Measurements from ENCODE around the gene BLVRB. TPM values are rescaled to one million over a fixed set of nuclear protein-coding genes. Genes with fewer than 3 reads are reported as not detected.

Gene BLVRB
- total and polyA plus RNA-seq, 2 experiments from 2014 or later = 43.7 to 53.7 TPM

DNA sequence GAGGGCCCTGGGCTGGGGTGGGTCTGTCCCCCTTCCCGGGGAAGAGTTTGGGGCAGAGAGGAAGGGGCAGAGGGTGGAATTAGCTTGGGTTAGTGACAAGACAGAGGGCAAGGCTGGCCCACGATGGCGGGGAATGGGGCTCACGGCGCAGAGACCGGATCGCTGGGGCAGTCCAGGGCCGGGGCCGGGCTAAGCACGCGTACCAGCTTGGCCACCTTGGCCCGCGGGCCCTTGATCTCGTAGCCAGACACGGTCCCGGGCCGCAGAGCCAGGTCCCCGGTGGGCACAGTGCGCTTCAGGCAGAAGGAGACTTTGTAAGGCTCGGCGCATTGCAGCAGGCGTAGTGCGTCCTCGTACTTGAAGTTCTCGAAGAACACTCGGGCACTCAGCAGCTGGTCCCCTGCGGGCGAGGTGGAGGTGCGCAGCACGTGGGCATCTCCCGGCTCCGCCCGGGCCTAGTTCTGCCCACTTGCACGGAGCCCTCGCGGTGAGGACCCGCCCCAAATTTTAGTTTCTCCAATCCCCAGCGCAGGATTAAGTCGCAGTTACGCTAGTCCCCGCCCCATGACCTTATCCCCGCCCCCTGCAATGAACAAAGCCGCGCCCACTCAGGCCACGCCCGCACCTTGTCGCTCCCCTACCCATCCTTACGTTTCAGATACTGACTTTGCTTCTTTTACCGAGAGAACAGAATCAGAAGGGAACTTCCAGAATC lies 67.0 kb downstream of the BLVRB start (continued):
- TF ChIP-seq, protein P1, sequence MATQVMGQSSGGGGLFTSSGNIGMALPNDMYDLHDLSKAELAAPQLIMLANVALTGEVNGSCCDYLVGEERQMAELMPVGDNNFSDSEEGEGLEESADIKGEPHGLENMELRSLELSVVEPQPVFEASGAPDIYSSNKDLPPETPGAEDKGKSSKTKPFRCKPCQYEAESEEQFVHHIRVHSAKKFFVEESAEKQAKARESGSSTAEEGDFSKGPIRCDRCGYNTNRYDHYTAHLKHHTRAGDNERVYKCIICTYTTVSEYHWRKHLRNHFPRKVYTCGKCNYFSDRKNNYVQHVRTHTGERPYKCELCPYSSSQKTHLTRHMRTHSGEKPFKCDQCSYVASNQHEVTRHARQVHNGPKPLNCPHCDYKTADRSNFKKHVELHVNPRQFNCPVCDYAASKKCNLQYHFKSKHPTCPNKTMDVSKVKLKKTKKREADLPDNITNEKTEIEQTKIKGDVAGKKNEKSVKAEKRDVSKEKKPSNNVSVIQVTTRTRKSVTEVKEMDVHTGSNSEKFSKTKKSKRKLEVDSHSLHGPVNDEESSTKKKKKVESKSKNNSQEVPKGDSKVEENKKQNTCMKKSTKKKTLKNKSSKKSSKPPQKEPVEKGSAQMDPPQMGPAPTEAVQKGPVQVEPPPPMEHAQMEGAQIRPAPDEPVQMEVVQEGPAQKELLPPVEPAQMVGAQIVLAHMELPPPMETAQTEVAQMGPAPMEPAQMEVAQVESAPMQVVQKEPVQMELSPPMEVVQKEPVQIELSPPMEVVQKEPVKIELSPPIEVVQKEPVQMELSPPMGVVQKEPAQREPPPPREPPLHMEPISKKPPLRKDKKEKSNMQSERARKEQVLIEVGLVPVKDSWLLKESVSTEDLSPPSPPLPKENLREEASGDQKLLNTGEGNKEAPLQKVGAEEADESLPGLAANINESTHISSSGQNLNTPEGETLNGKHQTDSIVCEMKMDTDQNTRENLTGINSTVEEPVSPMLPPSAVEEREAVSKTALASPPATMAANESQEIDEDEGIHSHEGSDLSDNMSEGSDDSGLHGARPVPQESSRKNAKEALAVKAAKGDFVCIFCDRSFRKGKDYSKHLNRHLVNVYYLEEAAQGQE (IDR thresholded peaks at IDR 0.05; ENCODE audit: unreplicated experiment) = no peak
- TF ChIP-seq ZNF114 (CRISPR knock-in tag; IDR thresholded peaks at IDR 0.05) = no peak
- no peak for TF ChIP-seq STAT1 (IDR thresholded peaks at IDR 0.05; ENCODE audit: unreplicated experiment)

Small RNAs within 50 kb of the gene (small RNA-seq; reads per million reads assigned to genes)
- not detected for gene RF00017 (ENCODE audit: low replicate concordance)

Other genes with a start within 250 kb of the BLVRB start
- 0.35 and 0.63 TPM in 2 replicates for gene TTC9B, start 247.4 kb downstream of the BLVRB start, total RNA-seq (2014; rRNA removed; shearing (Covaris generic))
- 0.23 and 1.0 TPM in 2 replicates for gene TTC9B, start 247.4 kb downstream of the BLVRB start, polyA plus RNA-seq (2016; fragmentation: Nextera tagmentation; extraction: Ambion mirVana)
- 0.39 and 7.1 TPM in 2 replicates for gene CCNP, start 239.1 kb downstream of the BLVRB start, total RNA-seq (2014; rRNA removed; shearing (Covaris generic))
- gene CCNP, start 239.1 kb downstream of the BLVRB start, polyA plus RNA-seq (2016; fragmentation: Nextera tagmentation; extraction: Ambion mirVana) = 2.2 and 3.3 TPM in 2 replicates
- gene AKT2, start 180.4 kb downstream of the BLVRB start, total RNA-seq (2014; rRNA removed; shearing (Covaris generic)) = 105 and 123 TPM in 2 replicates
- gene AKT2, start 180.4 kb downstream of the BLVRB start, polyA plus RNA-seq (2016; fragmentation: Nextera tagmentation; extraction: Ambion mirVana) = 16.6 and 17.6 TPM in 2 replicates
- 17.2 and 26.6 TPM in 2 replicates for gene C19orf47, start 117.3 kb downstream of the BLVRB start, total RNA-seq (2014; rRNA removed; shearing (Covaris generic))
- gene C19orf47, start 117.3 kb downstream of the BLVRB start, polyA plus RNA-seq (2016; fragmentation: Nextera tagmentation; extraction: Ambion mirVana) = 13.1 and 15.2 TPM in 2 replicates
- gene PLD3, start 117.0 kb downstream of the BLVRB start, total RNA-seq (2014; rRNA removed; shearing (Covaris generic)) = 488 and 490 TPM in 2 replicates
- 179 and 181 TPM in 2 replicates for gene PLD3, start 117.0 kb downstream of the BLVRB start, polyA plus RNA-seq (2016; fragmentation: Nextera tagmentation; extraction: Ambion mirVana)
- gene HIPK4, start 75.6 kb downstream of the BLVRB start, total RNA-seq (2014; rRNA removed; shearing (Covaris generic)) = 0.52 TPM in 1 of 2 replicates, not detected in the other
- gene HIPK4, start 75.6 kb downstream of the BLVRB start, polyA plus RNA-seq (2016; fragmentation: Nextera tagmentation; extraction: Ambion mirVana) = 0.21 and 0.37 TPM in 2 replicates
- 4.2 and 4.3 TPM in 2 replicates for gene PRX, start 52.4 kb downstream of the BLVRB start, total RNA-seq (2014; rRNA removed; shearing (Covaris generic))
- 4.1 and 4.2 TPM in 2 replicates for gene PRX, start 52.4 kb downstream of the BLVRB start, polyA plus RNA-seq (2016; fragmentation: Nextera tagmentation; extraction: Ambion mirVana)
- gene SERTAD1, start 39.8 kb downstream of the BLVRB start, total RNA-seq (2014; rRNA removed; shearing (Covaris generic)) = 5.1 and 9.1 TPM in 2 replicates
- 4.6 and 5.0 TPM in 2 replicates for gene SERTAD1, start 39.8 kb downstream of the BLVRB start, polyA plus RNA-seq (2016; fragmentation: Nextera tagmentation; extraction: Ambion mirVana)
- 15.4 and 21.3 TPM in 2 replicates for gene SERTAD3, start 21.4 kb downstream of the BLVRB start, total RNA-seq (2014; rRNA removed; shearing (Covaris generic))
- gene SERTAD3, start 21.4 kb downstream of the BLVRB start, polyA plus RNA-seq (2016; fragmentation: Nextera tagmentation; extraction: Ambion mirVana) = 24.1 and 27.9 TPM in 2 replicates
- gene SPTBN4, start 1.3 kb upstream of the BLVRB start, total RNA-seq (2014; rRNA removed; shearing (Covaris generic)) = 2.3 and 4.5 TPM in 2 replicates
- 1.6 and 2.2 TPM in 2 replicates for gene SPTBN4, start 1.3 kb upstream of the BLVRB start, polyA plus RNA-seq (2016; fragmentation: Nextera tagmentation; extraction: Ambion mirVana)
- 60.0 and 63.2 TPM in 2 replicates for gene SHKBP1, start 111.1 kb upstream of the BLVRB start, total RNA-seq (2014; rRNA removed; shearing (Covaris generic))
- 69.8 and 74.6 TPM in 2 replicates for gene SHKBP1, start 111.1 kb upstream of the BLVRB start, polyA plus RNA-seq (2016; fragmentation: Nextera tagmentation; extraction: Ambion mirVana)
- 53.2 and 65.0 TPM in 2 replicates for gene LTBP4, start 135.6 kb upstream of the BLVRB start, total RNA-seq (2014; rRNA removed; shearing (Covaris generic))
- 48.4 and 50.3 TPM in 2 replicates for gene LTBP4, start 135.6 kb upstream of the BLVRB start, polyA plus RNA-seq (2016; fragmentation: Nextera tagmentation; extraction: Ambion mirVana)
- gene NUMBL, start 224.9 kb upstream of the BLVRB start, total RNA-seq (2014; rRNA removed; shearing (Covaris generic)) = 21.6 and 28.5 TPM in 2 replicates
- gene NUMBL, start 224.9 kb upstream of the BLVRB start, polyA plus RNA-seq (2016; fragmentation: Nextera tagmentation; extraction: Ambion mirVana) = 8.5 and 9.6 TPM in 2 replicates